Mesenchymal stem cell (in vitro differentiated cells and primary cell): Measurements from ENCODE around the gene SHANK1.
A peak's percentile ranks its signal among the peaks of the same experiment; 100 is the strongest.

Experiments used
- DNase-seq: peaks from one replicate; pipeline ENCODE4 v3.0.0-alpha.2; 2013
- H2AFZ ChIP-seq: one replicate; pipeline ENCODE4 v1.6.1; 2013; ENCODE audit warnings: low read depth, mild to moderate bottlenecking, control low read depth, inconsistent platforms, low read length, moderate library complexity
- H2AK5ac ChIP-seq: 2 replicates; pipeline ENCODE4 v1.6.1; 2013; ENCODE audit warnings: low read length, moderate library complexity, mild to moderate bottlenecking, inconsistent platforms; ENCODE audit not compliant: severe bottlenecking
- H2BK120ac ChIP-seq: one replicate; pipeline ENCODE4 v1.6.1; 2013; ENCODE audit warnings: low read depth, mild to moderate bottlenecking, inconsistent platforms, low read length, moderate library complexity
- H2BK12ac ChIP-seq, 2 experiments: one replicate each; pipeline ENCODE4 v1.6.1; 2013; ENCODE audit warnings: inconsistent platforms in 2 of 2, low read length in 2 of 2, mild to moderate bottlenecking in 2 of 2, moderate library complexity in 2 of 2, control low read depth in 1 of 2
- H2BK15ac ChIP-seq: one replicate; pipeline ENCODE4 v1.6.1; 2013; ENCODE audit warnings: mild to moderate bottlenecking, low read depth, inconsistent platforms; ENCODE audit not compliant: poor library complexity, severe bottlenecking
- H2BK5ac ChIP-seq: 2 replicates; pipeline ENCODE4 v1.6.1; 2013; ENCODE audit warnings: low read depth, mild to moderate bottlenecking, low read length, control low read depth, inconsistent platforms; ENCODE audit not compliant: poor library complexity, severe bottlenecking
- H3K14ac ChIP-seq, 2 experiments: one replicate each; pipeline ENCODE4 v1.6.1; 2013; ENCODE audit warnings: inconsistent platforms in 2 of 2, low read length in 2 of 2, control low read depth in 1 of 2, mild to moderate bottlenecking in 1 of 2, moderate library complexity in 1 of 2
- H3K18ac ChIP-seq, 2 experiments: one replicate each; pipeline ENCODE4 v1.6.1; 2013; ENCODE audit warnings: inconsistent platforms in 2 of 2, low read length in 2 of 2, control low read depth in 1 of 2, low read depth in 1 of 2, mild to moderate bottlenecking in 1 of 2
- H3K23ac ChIP-seq, 2 experiments: one replicate each; pipeline ENCODE4 v1.6.1; 2013; ENCODE audit warnings: inconsistent platforms in 2 of 2, low read length in 2 of 2, mild to moderate bottlenecking in 2 of 2, moderate library complexity in 2 of 2, control low read depth in 1 of 2
- H3K27ac ChIP-seq: 2 replicates; pipeline ENCODE4 v1.5.1; 2013; ENCODE audit warnings: mild to moderate bottlenecking, moderate library complexity, low read length, control low read depth, inconsistent platforms; ENCODE audit not compliant: poor library complexity, severe bottlenecking
- H3K27me3 ChIP-seq, 2 experiments: 2 replicates each; pipeline versions ENCODE4 v1.6.1 to v1.7.0; 2013; ENCODE audit warnings: low read length in 2 of 2, mild to moderate bottlenecking in 2 of 2, moderate library complexity in 2 of 2, control low read depth in 1 of 2, inconsistent platforms in 1 of 2; ENCODE audit not compliant: control insufficient read depth in 1 of 2, insufficient read depth in 1 of 2
- H3K36me3 ChIP-seq, 2 experiments: 2 replicates each; pipeline versions ENCODE4 v1.6.1 to v1.7.0; 2013; ENCODE audit warnings: low read length in 2 of 2, control low read depth in 1 of 2, inconsistent platforms in 1 of 2, low read depth in 1 of 2, mild to moderate bottlenecking in 1 of 2; ENCODE audit not compliant: insufficient read depth in 2 of 2, control insufficient read depth in 1 of 2
- H3K4ac ChIP-seq, 2 experiments: one replicate each; pipeline ENCODE4 v1.6.1; 2013; ENCODE audit warnings: inconsistent platforms in 2 of 2, low read length in 2 of 2, mild to moderate bottlenecking in 2 of 2, moderate library complexity in 2 of 2, control low read depth in 1 of 2, low read depth in 1 of 2
- H3K4me1 ChIP-seq: 2 replicates; pipeline ENCODE4 v1.6.1; 2013; ENCODE audit warnings: low read depth, low read length, control low read depth; ENCODE audit not compliant: control insufficient read depth, insufficient read depth
- H3K4me2 ChIP-seq: 2 replicates; pipeline ENCODE4 v1.6.1; 2013; ENCODE audit warnings: low read length, mild to moderate bottlenecking, inconsistent platforms; ENCODE audit not compliant: poor library complexity, severe bottlenecking
- H3K4me3 ChIP-seq, 2 experiments: 2 replicates each; pipeline versions ENCODE4 v1.5.1 to v1.7.0; 2013; ENCODE audit warnings: low read length in 2 of 2, mild to moderate bottlenecking in 2 of 2, control low read depth in 1 of 2, low read depth in 1 of 2; ENCODE audit not compliant: insufficient read depth in 1 of 2
- H3K79me1 ChIP-seq: replicated peaks from 2 replicates; pipeline ENCODE4 v1.6.1; 2013; ENCODE audit warnings: mild to moderate bottlenecking, control low read depth, low read length, inconsistent platforms; ENCODE audit not compliant: poor library complexity, severe bottlenecking
- H3K9ac ChIP-seq: 2 replicates; pipeline ENCODE4 v1.7.0; 2013; ENCODE audit warnings: mild to moderate bottlenecking, low read length, moderate library complexity
- H3K9me3 ChIP-seq: 2 replicates; pipeline ENCODE4 v1.7.0; 2013; ENCODE audit warnings: mild to moderate bottlenecking, low read length; ENCODE audit not compliant: control insufficient read depth
- H4K8ac ChIP-seq: one replicate; pipeline ENCODE4 v1.6.1; 2013; ENCODE audit warnings: inconsistent platforms, mild to moderate bottlenecking, low read length, moderate library complexity
- H4K91ac ChIP-seq: one replicate; pipeline ENCODE4 v1.6.1; 2013; ENCODE audit warnings: mild to moderate bottlenecking, low read length, inconsistent platforms
- WGBS: methylation state at CpG from one replicate; pipeline ENCODE4 v1.1.7; 2013; ENCODE audit warnings: mixed read lengths; 5-methylcytosine and 5-hydroxymethylcytosine counted together

Gene SHANK1

GRCh38 chr19:50720181-50720920 lies 749 bp upstream of the SHANK1 start:
- 50% methylated on average over 21 of the region's 21 CpGs for WGBS
- Histone ChIP-seq H3K9me3 (no peaks in the 10 kb centered on the region), H3K9ac (no peak overlapping the region), H3K4me3 (no peak overlapping the region), H2BK120ac (no peak overlapping the region), H3K18ac (no peak overlapping the region), H2BK12ac (no peak overlapping the region), H2AK5ac (no peak overlapping the region), H3K4me2 (no peak overlapping the region), H3K27ac (no peak overlapping the region), H3K23ac (no peak overlapping the region), H4K91ac (no peak overlapping the region), H3K27me3 (peaks cover 0 to 16% of the 10 kb centered on the region in 2 experiments), H3K79me1 (no peaks in the 10 kb centered on the region), H3K4me1 (peaks cover 1% of the 10 kb centered on the region), H3K14ac (no peak overlapping the region), H2BK15ac (no peak overlapping the region), H2BK5ac (no peak overlapping the region), H3K4ac (no peak overlapping the region), H2AFZ (no peak overlapping the region), H3K36me3 (no peaks in the 10 kb centered on the region), H4K8ac (no peak overlapping the region)
- no peak for DNase-seq

- no peak overlapping the region for H2BK15ac ChIP-seq
- H3K4me2 ChIP-seq: no peak overlapping the region
- no peak overlapping the region for H2BK120ac ChIP-seq
- no peak overlapping the region for H3K27ac ChIP-seq
- peak overlapping the region in 1 of 2 experiments; percentile 65 for H3K4me3 ChIP-seq
- H3K9me3 ChIP-seq: no peaks in the 10 kb centered on the region
- H3K14ac ChIP-seq: no peak overlapping the region
- no peaks in the 10 kb centered on the region for H3K36me3 ChIP-seq
- H2AK5ac ChIP-seq: no peak overlapping the region
- peaks cover 0 to 21% of the 10 kb centered on the region in 2 experiments for H3K27me3 ChIP-seq
- H3K23ac ChIP-seq: no peak overlapping the region
- no peak overlapping the region for H4K91ac ChIP-seq
- H3K79me1 ChIP-seq: no peaks in the 10 kb centered on the region
- no peak overlapping the region for H3K4ac ChIP-seq
- no peak for DNase-seq
- no peaks in the 10 kb centered on the region for H3K4me1 ChIP-seq
- H2BK12ac ChIP-seq: no peak overlapping the region
- no peak overlapping the region for H3K9ac ChIP-seq
- H2AFZ ChIP-seq: no peak overlapping the region
- H4K8ac ChIP-seq: no peak overlapping the region
- no peak overlapping the region for H2BK5ac ChIP-seq
- 2% methylated on average over 8 of the region's 30 CpGs for WGBS
- H3K18ac ChIP-seq: no peak overlapping the region
Observed at GRCh38 chr19:50719119-50719435, 525 bp downstream of the SHANK1 start.

GRCh38 chr19:50718255-50719118 lies 1.1 kb downstream of the SHANK1 start:
- Histone ChIP-seq H3K4me1 (no peaks in the 10 kb centered on the region), H4K8ac (no peak overlapping the region), H2BK15ac (no peak overlapping the region), H3K4me3 (peak overlapping the region in 1 of 2 experiments; percentile 65), H3K18ac (no peak overlapping the region), H2BK5ac (no peak overlapping the region), H4K91ac (no peak overlapping the region), H3K9me3 (no peaks in the 10 kb centered on the region), H3K9ac (no peak overlapping the region), H2AK5ac (no peak overlapping the region), H2BK12ac (no peak overlapping the region), H2AFZ (no peak overlapping the region), H3K27me3 (peaks cover 0 to 21% of the 10 kb centered on the region in 2 experiments), H3K27ac (no peak overlapping the region), H3K14ac (no peak overlapping the region), H2BK120ac (no peak overlapping the region), H3K36me3 (no peaks in the 10 kb centered on the region), H3K4me2 (no peak overlapping the region), H3K79me1 (no peaks in the 10 kb centered on the region), H3K23ac (no peak overlapping the region), H3K4ac (no peak overlapping the region)
- DNase-seq: no peak
- WGBS: 3% methylated on average over 45 of the region's 74 CpGs

- Histone ChIP-seq H2AK5ac (no peak overlapping the region), H3K79me1 (no peaks in the 10 kb centered on the region), H2BK15ac (no peak overlapping the region), H3K4ac (no peak overlapping the region), H2BK120ac (no peak overlapping the region), H4K91ac (no peak overlapping the region), H3K4me2 (no peak overlapping the region), H2AFZ (no peak overlapping the region), H4K8ac (no peak overlapping the region), H3K18ac (no peak overlapping the region), H3K27me3 (peaks cover 0 to 21% of the 10 kb centered on the region in 2 experiments), H3K9ac (no peak overlapping the region), H3K23ac (no peak overlapping the region), H3K14ac (no peak overlapping the region), H2BK12ac (no peak overlapping the region), H3K27ac (no peak overlapping the region), H2BK5ac (no peak overlapping the region), H3K36me3 (no peaks in the 10 kb centered on the region), H3K4me3 (no peak overlapping the region), H3K4me1 (no peaks in the 10 kb centered on the region), H3K9me3 (no peaks in the 10 kb centered on the region)
- 0% methylated on average over 11 of the region's 13 CpGs for WGBS
- DNase-seq: no peak
Observed at GRCh38 chr19:50717891-50718254, 1.7 kb downstream of the SHANK1 start.
